GM18951 (cell line): Measurements from ENCODE around the gene PPP2R2C.

Experiments
- POLR2A ChIP-seq: IDR thresholded peaks from 4 replicates; pipeline ENCODE4 v1.6.1; 2011; ENCODE audit warnings: mild to moderate bottlenecking; ENCODE audit not compliant: insufficient read length, insufficient read depth; ENCODE audit errors: extremely low read depth
- in situ Hi-C: fragments of 300-500 bp; cut with MboI; formaldehyde crosslinking; loops from one replicate; pipeline ENCODE4 v1.12.0; 2022; ENCODE audit warnings: low sequenced_read_pairs, mixed read lengths, inconsistent platforms; ENCODE audit not compliant: unreplicated experiment

The PPP2R2C gene

GRCh38 chr4:6500481-6501140 is 28.2 kb upstream of the PPP2R2C start:
- TF ChIP-seq POLR2A: no peak
- in situ Hi-C loops: no loop called here

- in situ Hi-C loops: no loop called here
- no peak for TF ChIP-seq POLR2A
Observed at GRCh38 chr4:6499238-6499600, 26.8 kb upstream of the PPP2R2C start.

GRCh38 chr4:6498511-6499237 is 26.3 kb upstream of the PPP2R2C start:
- in situ Hi-C loops: no loop called here
- no peak for TF ChIP-seq POLR2A

- no peak for TF ChIP-seq POLR2A
- in situ Hi-C loops: no loop called here
Observed at GRCh38 chr4:6497796-6498195, 25.4 kb upstream of the PPP2R2C start.

- in situ Hi-C loops: no loop called here
- TF ChIP-seq POLR2A: no peak
Observed at GRCh38 chr4:6495736-6496135, 23.3 kb upstream of the PPP2R2C start.

GRCh38 chr4:6495296-6495590 is 22.8 kb upstream of the PPP2R2C start:
- in situ Hi-C loops: no loop called here
- TF ChIP-seq POLR2A: no peak

- in situ Hi-C loops: no loop called here
- TF ChIP-seq POLR2A: no peak
Observed at GRCh38 chr4:6494431-6495295, 22.2 kb upstream of the PPP2R2C start.

- in situ Hi-C loops: no loop called here
Observed at GRCh38 chr4:6493658-6494304, 21.4 kb upstream of the PPP2R2C start.

GRCh38 chr4:6492861-6493657 is 20.6 kb upstream of the PPP2R2C start:
- in situ Hi-C loops: no loop called here

More at GRCh38 chr4:6493658-6494304, 21.4 kb upstream of the PPP2R2C start:
- TF ChIP-seq POLR2A: no peak

GRCh38 chr4:6492027-6492590 is 19.7 kb upstream of the PPP2R2C start:
- TF ChIP-seq POLR2A: no peak
- in situ Hi-C loops: no loop called here

More at GRCh38 chr4:6492861-6493657, 20.6 kb upstream of the PPP2R2C start:
- TF ChIP-seq POLR2A: no peak

GRCh38 chr4:6491235-6491634 is 18.8 kb upstream of the PPP2R2C start:
- in situ Hi-C loops: no loop called here
- no peak for TF ChIP-seq POLR2A

GRCh38 chr4:6489927-6490326 is 17.5 kb upstream of the PPP2R2C start:
- in situ Hi-C loops: no loop called here
- no peak for TF ChIP-seq POLR2A
